NCI-H128 (cell line): ENCODE data around the gene MUC6.

Experiments
- DNase-seq: peaks from one replicate; lab custom pipeline; 2025; ENCODE audit not compliant: unreplicated experiment; lab: John Stamatoyannopoulos, UW

The MUC6 gene

DNA sequence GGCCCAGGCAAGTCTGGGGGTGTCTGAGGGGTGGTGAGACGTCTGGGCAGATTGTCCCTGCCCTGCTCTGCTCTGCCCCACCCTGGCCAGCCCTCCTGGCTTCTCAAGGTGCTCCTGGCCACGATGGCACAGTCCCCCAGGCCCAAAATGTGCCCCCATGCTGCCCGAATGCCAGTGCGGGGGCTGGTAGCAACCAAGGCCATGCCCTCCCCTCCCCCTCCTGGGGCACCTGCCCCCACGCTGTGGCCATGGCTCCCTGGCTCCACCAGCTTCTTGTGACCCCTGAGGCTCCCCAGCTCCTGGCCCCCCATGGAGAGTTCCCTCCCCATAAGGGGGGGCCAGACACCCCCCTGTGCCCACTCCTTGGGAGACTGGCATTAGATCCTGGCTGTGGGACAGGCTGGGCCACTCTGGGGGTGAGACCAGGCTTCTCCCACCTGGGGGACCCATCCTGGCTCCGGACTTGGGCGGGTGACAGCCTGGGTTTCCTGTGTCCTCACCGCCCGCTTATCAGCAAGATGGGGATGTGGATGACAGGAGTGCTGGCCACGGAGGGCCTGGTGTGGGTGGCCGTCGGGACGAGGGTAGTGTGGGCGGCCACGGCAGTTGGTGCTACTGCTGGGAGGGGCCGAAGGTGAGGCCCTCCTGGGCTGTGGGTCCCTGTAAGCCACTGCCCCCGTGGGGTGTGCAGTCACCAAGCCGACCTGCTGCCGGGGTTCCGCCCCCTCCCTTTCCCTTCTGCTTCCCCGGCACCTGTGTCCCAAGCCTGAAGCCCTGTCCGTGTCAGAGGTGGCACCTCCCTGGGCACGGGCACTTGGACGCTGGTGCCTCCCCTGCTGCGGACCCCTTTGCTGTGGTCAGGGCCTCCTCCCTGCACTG lies 15.9 kb upstream of the MUC6 start:
- no peak for DNase-seq

DNA sequence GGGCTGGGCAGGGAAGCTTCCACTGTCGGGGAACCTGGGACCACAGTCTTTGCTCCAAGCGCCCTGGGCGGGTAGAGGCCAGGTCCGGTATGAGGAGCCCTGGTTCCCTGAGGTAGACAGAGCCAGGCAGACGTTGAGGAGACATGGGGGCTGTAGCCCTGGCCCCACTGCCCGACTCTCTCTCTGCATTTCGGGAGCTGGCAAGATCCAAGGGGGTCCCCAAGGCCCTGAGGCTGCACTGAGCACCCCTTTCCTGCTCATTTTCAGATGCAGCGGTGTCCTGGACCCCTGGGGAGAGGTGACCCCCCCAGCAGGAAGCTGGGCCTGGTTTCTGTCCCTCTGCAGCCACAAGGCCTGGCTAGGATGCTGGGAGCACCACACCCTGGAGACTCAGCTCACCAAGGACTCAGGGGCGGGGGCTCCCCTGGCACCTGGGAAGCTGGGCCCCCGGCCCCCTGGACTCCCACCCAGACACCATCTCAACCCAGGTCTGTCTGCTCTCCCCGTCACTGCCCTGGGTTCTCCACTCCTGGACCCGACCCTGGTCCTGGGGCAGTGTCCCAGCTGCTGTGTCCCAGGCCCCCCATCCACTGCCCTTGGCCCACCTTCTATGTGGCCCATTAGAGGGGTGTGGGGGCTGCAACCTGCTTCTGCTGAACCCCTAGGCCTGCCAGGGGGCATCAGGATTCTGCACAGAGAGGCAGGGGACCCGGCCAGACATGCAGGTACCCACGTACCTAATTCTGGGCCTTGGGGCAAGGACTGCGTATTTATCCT lies 15.0 kb upstream of the MUC6 start:
- no peak for DNase-seq

GRCh38 chr11:1050581-1051355 lies 14.2 kb upstream of the MUC6 start:
- DNase-seq, result peak; percentile 53

DNA sequence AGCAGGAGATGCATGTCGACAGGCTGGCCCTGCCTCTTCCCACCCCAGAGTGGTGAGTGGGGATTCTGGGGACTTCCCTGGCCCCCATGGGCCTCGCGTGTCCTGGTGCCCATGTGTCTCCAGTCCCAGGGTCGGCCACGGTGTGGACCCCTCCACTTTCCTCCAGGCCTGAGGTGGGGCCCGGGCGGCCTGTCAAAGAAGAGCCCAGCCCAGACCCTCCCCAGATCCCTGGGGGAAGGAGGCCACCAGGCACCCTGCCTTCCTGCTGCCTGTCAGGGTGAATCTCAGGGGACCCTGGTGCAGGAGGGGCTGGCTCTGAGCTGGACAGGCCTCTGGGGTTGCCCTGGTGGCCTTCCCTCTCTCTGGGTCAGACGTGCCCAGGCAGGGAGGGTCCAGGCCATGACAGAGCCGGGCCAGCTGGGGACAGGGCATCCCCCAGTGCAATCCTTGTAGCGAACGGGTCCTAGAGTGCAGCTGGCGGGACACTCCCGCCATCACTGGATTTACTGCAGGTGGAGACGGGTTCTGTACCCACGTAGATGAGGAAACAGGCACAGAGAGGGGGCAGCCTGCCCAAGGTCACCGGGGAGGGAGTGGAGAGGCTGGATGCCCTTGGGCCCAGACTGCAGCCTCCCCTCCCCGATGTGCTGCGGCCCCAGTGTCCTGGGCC lies 13.5 kb upstream of the MUC6 start:
- no peak for DNase-seq

DNA sequence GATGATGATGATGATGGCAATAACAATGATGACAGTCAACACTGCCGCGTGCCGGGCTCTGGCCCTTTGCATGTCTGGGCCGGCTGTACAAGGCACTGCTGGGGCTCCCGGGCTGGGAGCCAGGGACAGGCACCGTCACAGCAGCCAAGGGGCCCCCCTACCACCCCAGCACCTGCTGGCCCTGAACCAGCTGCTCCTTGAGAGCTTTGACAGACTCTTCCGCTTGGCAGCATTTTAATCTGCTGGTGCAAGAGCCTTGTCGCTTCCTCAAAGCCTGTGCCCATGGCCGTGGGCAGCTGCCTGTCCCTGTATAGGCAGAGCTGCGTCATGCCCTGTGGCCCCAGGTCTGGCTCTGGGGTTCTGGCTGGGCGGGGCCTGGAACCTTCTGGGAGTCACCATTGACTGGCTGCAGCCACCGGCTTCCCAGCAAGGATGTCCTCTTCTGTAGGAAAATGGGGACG lies 12.9 kb upstream of the MUC6 start:
- no peak for DNase-seq

DNA sequence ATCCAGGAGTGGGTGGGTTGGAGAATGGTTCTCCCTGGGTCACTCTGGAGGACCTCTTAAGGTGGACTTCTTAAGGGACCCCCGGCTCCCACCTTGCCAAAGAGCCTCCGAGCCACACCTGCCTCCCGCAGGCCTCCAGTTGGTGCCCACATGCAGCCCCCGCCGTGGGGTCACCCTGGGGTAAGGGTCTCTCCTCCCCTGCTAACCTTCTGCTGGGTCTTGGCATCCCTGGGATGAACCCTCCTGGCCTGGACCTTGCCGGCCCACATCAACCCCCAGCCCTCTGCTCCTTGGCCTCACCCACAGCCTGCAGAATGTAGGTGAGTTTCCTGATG lies 12.5 kb upstream of the MUC6 start:
- no peak for DNase-seq

DNA sequence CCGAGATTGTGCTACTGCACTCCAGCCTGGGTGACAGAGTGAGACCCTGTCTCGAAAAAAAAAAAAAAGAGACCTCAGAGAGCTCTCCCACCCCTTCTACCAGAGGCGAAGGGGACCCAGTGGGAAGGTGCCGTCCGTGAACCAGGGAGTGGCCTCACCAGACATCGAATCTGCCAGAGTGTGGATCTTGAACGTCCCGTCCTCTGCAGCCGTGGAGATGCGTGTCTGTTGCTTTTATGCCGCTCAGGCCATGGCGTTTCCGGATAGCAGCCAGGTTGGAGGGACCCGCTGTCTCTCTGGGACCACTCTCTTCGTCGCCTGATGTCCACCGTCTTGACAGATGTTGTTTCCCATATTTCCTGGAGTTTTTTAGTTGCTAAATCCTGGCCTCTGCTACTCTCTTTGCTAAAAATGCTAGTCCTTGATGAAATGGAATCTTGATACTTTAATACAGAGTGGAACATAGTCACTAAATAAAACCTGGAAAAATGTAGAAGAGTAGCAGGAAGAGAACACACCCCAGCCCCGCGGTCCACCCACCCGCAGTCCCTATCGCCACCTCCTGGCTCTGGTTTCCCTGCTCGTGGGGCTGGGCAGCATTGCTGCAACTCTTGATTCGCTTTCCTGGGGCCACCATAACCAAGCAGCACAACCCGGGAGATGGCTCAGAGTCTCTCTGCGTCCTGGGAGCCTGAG lies 12.0 kb upstream of the MUC6 start:
- no peak for DNase-seq

DNA sequence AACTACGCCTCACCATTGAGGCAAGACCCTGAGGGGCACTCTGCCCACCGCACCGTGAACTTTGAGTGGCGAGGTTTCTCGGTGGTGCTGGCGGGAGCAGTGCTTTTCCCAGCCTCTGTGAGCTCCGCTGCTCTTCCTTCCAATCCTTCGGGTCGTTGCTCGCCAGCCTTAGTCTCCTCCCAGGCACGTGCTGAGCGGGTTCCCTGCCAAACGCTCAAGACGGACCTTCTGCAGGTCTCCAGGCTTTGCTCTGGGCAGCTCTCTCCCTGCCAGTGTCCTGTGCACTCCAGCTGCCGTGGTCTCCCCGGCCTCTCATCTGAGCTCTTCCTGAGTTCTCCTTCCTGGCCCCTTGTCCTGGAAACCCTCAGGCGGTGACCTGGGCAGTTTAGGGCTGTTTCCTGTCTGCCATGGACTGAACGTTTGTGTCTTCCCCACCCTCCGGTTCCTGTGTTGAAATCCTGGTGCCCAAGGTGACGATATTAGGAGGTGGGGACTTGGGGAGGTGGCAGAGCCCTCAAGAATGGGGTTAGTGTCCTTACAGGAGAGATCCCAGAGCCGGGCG lies 11.2 kb upstream of the MUC6 start:
- no peak for DNase-seq

- no peak for DNase-seq
Observed at GRCh38 chr11:1044160-1044559, 7.6 kb upstream of the MUC6 start.

DNA sequence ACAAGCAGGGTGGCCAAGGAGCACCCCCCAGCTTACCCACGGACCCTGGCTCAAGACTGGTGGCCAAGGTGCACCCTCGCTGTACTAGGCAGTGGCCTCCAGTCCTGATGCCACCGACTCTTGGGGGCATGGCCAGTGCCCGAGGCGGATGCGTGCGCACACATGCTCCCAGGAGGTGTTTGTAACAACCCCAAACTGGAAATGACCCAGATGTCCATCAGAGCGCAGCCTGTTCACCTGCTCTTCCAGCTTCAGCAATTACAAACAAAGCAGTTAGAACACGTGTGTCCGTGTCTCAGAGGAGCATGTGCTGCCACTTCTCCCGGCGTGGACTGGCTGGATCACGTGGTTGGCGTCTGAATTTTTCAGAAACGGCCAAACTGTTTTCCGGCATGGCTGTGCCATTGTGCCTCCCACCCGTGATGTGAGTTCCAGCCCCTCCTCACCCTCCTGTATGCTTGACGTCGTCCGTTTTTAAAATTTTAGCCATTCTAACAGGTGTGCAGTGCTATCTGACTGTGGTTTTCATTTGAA lies 7.1 kb upstream of the MUC6 start:
- DNase-seq, result no peak

DNA sequence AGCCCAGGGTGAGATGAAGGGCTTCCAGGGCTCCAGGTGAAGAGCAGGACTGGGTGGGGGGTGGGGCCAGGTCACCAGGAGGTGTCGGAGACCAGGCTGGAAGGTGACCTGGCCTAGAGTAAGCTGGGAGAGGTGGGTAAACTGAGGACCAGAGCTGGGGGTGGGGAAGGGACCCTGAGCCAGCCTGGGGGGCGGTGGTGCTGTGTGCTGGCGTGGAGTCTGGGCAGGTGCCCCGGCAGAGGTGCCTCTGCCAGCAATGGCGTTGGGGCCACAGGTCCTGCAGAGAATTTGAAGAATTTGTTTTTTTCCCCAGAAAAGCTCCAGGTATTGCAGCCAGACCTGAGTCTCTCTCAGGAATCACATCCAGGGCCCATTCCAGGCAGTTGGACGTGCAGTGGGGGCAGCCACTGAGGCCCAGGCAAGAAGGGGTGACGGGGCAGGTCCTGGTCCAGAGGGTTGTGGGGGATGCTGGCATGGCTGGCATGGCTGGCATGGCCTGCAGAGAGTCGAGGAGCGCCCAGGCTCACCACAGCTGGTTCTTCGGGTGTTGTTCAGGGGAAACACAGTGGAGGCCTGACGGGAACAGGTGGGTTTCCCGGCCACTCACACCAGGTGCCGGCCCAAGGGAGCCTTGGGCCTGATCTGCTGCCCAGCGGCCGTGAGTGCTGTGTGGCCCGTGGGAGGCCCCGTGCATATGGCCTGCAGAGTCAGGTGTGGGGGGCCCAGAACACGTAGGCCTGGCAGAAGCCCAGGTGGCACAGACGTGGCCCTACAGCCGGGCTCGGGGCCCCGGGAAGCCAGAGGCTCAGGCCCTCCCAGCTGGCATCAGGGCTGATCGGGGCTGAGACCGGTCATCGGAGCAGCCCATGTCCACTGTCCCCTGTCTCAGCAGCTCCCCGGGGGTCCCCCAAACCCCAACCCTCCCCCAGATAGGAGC lies 6.4 kb upstream of the MUC6 start:
- DNase-seq, result no peak

- DNase-seq, result no peak
Observed at GRCh38 chr11:1041936-1042608, 5.6 kb upstream of the MUC6 start.

DNA sequence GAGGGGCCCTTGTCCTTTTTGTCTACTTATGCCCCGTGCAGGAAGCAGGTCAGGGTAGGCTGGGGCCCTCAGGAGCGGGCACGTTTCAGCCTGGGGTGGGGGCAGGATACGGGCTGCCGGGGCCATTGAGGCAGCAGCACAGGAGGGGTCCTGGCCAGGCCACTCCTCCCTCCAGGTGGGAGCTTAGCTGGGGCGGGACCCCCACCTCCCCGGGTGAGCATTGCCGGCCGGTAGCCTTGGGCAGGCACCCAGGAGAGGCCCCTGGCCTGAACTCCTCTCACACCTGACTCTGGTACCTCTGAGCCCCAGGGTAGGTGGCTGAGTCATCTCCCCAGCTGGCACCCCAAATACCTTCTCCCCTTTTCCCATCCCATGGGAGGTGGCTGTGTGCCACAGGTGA lies 5.0 kb upstream of the MUC6 start:
- no peak for DNase-seq

DNA sequence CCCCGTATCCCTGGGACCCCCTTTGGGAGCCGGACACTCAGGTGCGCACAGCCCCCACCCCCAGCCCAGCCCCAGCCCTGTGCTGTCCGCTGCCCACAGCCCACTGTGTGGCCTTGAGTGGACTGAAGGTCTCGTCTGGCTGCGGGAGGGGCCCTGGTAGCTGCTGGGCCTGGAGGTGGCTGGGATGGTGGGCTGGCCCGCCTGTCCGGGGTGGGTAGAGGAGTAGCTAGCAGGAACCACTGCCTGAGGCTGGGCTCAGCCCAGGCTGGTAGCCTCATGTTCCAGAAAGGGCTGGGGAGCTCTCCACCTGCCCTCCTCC lies 4.6 kb upstream of the MUC6 start:
- no peak for DNase-seq

DNA sequence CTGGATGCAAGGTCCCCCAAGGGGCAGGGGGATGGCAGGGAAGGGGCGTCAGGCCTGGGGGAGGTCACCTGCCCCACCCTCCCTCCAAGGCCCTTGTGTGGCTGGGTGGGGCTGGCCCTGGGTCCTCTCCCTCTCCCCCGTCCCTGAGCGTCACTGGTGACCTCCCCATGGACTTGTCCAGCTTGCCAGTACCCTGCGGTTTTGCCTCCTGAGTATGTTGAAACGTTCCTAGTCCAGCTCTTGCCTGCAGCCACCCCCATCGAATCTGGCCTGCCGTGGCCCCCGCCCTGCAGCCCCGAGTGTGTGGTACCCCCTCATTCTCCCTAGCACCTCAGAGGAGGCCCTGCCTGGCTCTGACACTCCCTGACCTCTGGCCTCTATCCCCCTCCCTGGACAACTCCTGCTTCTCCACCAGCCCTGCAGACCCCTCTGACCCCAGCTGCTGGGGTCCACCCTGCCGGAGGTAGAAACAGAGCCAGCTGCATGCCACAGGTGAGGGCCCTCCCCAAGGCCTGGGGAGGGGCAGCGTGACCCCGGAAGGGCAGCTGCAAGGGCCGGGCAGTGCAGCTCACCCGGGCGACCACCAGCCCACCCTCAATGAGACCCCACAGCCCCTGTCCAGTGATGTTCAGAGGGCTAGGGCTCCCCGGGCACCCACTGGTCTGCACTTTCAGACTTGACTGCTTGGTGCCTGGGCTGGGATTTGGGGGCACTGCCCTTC lies 4.1 kb upstream of the MUC6 start:
- no peak for DNase-seq

DNA sequence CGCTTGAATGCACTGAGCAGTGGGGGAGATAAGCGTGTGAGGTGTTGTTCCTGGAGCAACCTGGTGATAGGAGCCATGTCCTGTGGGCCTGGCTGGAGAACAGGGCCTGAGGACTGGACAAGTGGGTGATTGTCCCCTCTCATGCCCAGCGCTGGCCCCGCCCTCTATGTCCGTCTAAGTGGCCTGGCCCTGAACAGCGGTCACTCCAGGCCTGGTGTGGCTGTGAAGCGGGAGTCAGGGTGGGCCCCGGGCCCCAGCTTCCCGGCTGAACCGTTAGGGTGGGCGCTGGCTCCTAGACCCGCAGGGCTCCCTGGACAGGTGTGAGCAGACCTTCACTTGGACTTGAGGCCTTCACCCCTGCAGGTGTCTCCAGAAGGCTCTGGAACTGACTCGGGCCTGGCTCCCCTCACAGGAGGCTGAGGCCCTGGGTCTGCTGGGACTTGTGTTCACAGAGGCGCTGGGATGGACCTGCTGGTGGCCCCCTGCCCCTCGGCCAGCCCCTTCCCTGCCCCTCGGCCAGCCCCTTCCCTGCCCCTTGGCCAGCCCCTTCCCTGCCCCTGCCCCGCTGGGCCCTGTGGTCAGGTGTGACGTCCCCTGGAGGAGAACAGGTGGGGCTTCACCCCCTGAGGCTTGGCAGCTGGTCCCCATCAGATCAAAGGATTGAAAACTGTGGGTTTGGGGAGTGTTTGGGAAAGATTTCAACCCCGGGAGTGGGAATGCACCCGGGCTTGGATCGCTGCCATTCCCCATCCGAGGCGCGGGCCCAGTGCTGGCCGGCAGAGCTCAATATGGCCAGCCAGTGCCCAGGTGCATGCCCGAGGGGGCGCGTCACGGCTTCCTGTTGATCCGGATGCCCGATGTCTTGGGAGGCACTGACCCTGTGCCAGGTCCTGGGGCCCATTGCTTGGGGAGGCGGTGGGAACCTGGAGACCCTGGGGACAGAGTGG lies 3.2 kb upstream of the MUC6 start:
- DNase-seq, result no peak

DNA sequence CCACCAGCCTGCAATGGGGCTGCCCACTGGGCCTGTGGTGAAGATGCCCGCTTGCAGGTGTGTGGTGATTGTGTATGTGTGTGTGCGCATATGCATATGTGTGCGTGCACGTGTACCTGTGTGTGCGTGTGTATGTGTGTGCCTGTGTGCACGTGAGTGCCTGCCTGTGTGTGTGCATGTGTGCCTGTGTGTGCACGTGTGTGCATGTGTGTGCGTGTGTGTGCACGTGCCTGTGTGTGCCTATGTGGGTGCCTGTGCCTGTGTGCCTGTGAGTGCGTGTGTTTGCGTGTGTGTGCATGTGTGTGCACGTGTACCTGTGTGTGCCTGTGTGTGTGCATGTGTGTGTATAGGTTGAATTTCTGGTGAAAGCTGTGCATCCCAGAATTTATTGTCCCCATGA lies 2.4 kb upstream of the MUC6 start:
- no peak for DNase-seq
